ENCODE data around the gene IMP4.

GRCh38 chr2:130365075-130365474 is 22.4 kb downstream of the IMP4 start:
- TF ChIP-seq CTCF (optimal IDR thresholded peaks at IDR 0.05 in 1 of 3, IDR thresholded peaks at IDR 0.05 in 1 of 3, conservative IDR thresholded peaks at IDR 0.05 in 1 of 3; ENCODE audit: extremely low read depth in 1 of 3, insufficient read depth in 2 of 3, low read length in 3 of 3) (no peak), EZH2 (IDR thresholded peaks at IDR 0.05; ENCODE audit: low read length) (no peak)

All from keratinocyte (primary cell).